GM18951 (cell line): ENCODE results near the gene KRTAP4-4.
"Not testable (repeated sequence)": the region's sequence is repeated elsewhere in the genome, so short reads cannot be mapped to it uniquely, and the experiment has no call there.

Experiments
- POLR2A ChIP-seq: IDR thresholded peaks from 4 replicates; pipeline ENCODE4 v1.6.1; 2011; ENCODE audit warnings: mild to moderate bottlenecking; ENCODE audit not compliant: insufficient read length, insufficient read depth; ENCODE audit errors: extremely low read depth
- in situ Hi-C: fragments of 300-500 bp; cut with MboI; formaldehyde crosslinking; loops from one replicate; pipeline ENCODE4 v1.12.0; 2022; ENCODE audit warnings: low sequenced_read_pairs, mixed read lengths, inconsistent platforms; ENCODE audit not compliant: unreplicated experiment

The KRTAP4-4 gene

GRCh38 chr17:41168121-41168520 is 7.6 kb upstream of the KRTAP4-4 start, which contains the start of gene KRTAP4-3:
KRTAP4-3 (minus strand) TSS chr17:41168221; CDS start chr17:41168172, 49 bp downstream.
- in situ Hi-C loops = no loop called here
- TF ChIP-seq POLR2A = no peak

DNA sequence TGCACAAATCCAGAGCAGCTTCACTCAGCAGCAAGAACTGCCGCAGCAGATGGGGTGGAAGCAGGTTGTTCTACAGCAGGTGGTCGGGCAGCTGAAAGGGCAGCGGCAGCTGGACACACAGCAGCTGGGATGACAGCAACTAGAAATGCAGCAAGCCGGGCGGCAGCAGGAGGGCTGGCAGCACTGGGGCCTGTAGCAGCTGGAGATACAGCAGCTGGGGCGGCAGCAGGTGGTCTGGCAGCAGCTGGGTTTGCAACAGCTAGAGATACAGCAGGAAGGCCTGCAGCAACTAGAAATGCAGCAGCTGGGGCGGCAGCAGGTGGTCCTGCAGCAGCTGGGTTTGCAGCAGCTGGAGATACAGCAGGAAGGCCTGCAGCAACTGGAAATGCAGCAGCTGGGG is 7.0 kb upstream of the KRTAP4-4 start:
- TF ChIP-seq POLR2A = no peak
- in situ Hi-C loops = no loop called here

GRCh38 chr17:41163828-41164227 is 3.3 kb upstream of the KRTAP4-4 start:
- no peak for TF ChIP-seq POLR2A
- in situ Hi-C loops = no loop called here

DNA sequence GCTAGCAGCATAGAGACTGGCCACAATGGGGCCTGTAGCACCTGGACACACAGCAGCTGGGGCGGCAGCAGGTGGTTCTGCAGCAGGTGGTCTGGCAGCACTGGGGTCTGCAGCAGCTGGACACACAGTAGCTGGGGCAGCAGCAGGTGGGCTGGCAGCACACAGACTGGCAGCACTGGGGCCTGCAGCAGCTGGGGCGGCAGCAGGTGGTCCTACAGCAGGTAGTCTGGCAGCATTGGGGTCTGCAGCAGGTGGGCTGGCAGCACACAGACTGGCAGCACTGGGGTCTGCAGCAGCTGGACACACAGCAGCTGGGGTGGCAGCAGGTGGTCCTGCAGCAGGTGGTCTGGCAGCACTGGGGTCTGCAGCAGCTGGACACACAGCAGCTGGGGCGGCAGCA is 358 bp downstream of the KRTAP4-4 start:
- in situ Hi-C loops = not testable (repeated sequence)

GRCh38 chr17:41153856-41154255 is 6.7 kb downstream of the KRTAP4-4 start:
- in situ Hi-C loops = no loop called here
- no peak for TF ChIP-seq POLR2A

- in situ Hi-C loops = no loop called here
- no peak for TF ChIP-seq POLR2A
Observed at GRCh38 chr17:41151525-41151924, 9.0 kb downstream of the KRTAP4-4 start.

DNA sequence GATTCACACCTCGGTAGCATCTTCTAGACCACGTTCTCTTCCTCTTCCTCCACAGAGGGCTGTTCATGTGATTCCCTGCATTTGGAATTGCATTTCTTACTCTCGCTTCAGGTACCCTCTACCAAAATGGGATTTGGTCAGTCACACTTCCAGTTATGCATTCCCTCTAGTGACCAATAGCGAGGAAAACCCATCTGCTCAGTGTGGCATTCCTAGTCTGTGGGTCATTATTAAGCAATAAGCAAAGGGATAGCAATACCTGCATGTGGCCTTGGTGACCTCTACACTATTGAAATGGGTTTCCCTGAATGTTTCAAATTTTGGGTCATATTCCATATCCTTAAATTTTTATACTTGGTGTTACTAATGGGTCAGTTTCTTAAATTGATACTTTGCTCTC is 10.5 kb downstream of the KRTAP4-4 start:
- TF ChIP-seq POLR2A = no peak
- in situ Hi-C loops = no loop called here

GRCh38 chr17:41149652-41149985 is 10.9 kb downstream of the KRTAP4-4 start, which contains the start of gene KRTAP4-5:
KRTAP4-5 (minus strand) TSS chr17:41149825; CDS start chr17:41149767, 58 bp downstream.
- in situ Hi-C loops = no loop called here
- no peak for TF ChIP-seq POLR2A

GRCh38 chr17:41148971-41149651 is 11.4 kb downstream of the KRTAP4-4 start:
- in situ Hi-C loops = not testable (repeated sequence)

DNA sequence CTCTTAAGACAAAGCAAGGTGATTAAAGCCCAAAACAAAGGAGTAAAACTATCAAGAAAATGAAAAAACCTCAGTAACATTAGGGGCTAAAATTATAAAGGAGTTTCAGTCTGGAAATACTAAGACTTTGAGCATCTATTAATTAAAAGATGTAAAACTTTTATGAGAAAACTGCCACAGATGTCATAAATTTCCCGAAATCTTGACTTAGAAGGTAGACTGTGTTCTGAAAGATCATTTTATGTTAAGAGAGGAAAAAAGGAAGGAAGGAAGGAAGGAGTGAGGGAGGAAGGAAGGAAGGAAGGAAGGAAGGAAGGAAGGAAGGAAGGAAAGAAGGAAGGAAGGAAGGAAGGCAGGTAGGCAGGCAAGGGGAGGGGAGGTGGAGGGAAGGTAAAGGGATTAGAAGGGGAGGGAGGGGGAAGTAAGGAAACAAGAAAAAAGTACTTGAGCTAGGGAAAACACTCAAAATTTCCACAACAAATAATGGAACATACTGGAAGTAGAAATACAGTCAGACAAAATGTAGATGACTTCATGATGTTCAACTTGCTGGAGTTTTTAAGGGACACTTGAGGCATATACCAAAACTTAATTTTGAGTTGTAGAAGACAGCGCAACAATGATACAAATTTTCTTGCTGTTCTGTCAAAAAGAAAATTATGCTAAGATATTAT is 12.9 kb downstream of the KRTAP4-4 start:
- no peak for TF ChIP-seq POLR2A
- in situ Hi-C loops = no loop called here

DNA sequence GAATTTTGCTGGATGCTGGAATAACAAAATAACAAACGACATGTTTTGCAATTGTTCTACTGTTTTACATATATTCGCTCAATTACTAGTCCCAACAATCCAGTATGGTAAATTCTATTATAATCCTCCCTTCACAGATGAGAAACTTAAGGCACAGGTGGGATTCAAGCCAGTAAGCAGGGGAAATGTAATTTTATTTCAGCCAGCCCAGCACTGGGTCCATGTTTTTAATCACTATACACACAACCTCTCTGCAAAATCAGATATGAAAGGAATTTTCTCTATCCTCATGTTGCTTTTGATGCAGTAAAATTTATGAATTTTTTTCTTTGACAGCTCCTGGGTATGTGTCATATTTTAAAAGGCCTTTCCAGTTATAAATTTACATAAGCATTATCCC is 15.3 kb downstream of the KRTAP4-4 start:
- no peak for TF ChIP-seq POLR2A
- in situ Hi-C loops = no loop called here

DNA sequence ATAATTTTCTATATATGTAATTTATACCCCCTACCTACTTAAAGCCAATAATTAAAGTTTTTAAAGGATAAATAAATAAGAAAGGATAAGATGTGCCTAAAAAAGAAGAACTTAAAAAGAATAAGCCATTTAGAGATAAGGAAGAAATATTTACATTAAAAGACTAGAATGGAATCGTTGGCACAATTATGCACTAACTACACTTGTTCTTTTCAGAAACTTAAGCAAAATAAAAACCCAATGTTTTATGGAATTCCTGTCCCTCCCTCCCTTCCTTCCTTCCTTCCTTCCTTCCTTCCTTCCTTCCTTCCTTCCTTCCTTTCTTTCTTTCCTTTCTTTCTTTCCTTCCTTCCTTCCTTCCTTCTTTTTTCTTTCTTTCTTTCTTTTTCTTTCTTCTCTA is 15.7 kb downstream of the KRTAP4-4 start:
- no peak for TF ChIP-seq POLR2A
- in situ Hi-C loops = no loop called here

DNA sequence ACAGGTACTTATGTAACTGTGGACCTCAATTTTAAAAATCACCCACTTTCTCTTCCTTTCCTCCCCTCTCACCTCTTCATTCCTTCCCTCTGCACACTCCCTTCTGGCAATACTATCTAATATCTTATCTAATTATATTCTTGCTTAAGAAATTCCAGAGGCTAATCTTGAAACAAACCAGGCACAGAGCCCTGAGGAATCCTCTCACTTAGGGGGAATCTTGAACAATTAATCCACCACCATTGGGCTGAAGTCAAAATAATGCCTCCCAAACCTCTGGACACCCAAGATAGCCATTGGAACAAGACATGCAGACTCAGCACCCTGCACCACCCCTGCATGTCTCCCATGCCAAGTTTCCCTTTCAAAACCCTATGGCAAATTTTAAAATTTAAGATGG is 19.2 kb downstream of the KRTAP4-4 start:
- no peak for TF ChIP-seq POLR2A
- in situ Hi-C loops = no loop called here

- TF ChIP-seq POLR2A = no peak
- in situ Hi-C loops = no loop called here
Observed at GRCh38 chr17:41140360-41141131, 20.0 kb downstream of the KRTAP4-4 start, which contains the start of gene KRTAP4-6. KRTAP4-6 (minus strand) TSS chr17:41140544; CDS start chr17:41140487, 57 bp downstream.

GRCh38 chr17:41139865-41140264 is 20.7 kb downstream of the KRTAP4-4 start:
- in situ Hi-C loops = not testable (repeated sequence)
